Epidermal melanocyte (primary cell): ENCODE data around the gene PHRF1.
A peak's percentile ranks its signal among the peaks of the same experiment; 100 is the strongest.

Experiments used
- DNase-seq: peaks from one replicate; pipeline ENCODE4 v3.0.0; 2011; ENCODE audit warnings: low spot score; ENCODE audit not compliant: insufficient read length

The PHRF1 gene, protein sequence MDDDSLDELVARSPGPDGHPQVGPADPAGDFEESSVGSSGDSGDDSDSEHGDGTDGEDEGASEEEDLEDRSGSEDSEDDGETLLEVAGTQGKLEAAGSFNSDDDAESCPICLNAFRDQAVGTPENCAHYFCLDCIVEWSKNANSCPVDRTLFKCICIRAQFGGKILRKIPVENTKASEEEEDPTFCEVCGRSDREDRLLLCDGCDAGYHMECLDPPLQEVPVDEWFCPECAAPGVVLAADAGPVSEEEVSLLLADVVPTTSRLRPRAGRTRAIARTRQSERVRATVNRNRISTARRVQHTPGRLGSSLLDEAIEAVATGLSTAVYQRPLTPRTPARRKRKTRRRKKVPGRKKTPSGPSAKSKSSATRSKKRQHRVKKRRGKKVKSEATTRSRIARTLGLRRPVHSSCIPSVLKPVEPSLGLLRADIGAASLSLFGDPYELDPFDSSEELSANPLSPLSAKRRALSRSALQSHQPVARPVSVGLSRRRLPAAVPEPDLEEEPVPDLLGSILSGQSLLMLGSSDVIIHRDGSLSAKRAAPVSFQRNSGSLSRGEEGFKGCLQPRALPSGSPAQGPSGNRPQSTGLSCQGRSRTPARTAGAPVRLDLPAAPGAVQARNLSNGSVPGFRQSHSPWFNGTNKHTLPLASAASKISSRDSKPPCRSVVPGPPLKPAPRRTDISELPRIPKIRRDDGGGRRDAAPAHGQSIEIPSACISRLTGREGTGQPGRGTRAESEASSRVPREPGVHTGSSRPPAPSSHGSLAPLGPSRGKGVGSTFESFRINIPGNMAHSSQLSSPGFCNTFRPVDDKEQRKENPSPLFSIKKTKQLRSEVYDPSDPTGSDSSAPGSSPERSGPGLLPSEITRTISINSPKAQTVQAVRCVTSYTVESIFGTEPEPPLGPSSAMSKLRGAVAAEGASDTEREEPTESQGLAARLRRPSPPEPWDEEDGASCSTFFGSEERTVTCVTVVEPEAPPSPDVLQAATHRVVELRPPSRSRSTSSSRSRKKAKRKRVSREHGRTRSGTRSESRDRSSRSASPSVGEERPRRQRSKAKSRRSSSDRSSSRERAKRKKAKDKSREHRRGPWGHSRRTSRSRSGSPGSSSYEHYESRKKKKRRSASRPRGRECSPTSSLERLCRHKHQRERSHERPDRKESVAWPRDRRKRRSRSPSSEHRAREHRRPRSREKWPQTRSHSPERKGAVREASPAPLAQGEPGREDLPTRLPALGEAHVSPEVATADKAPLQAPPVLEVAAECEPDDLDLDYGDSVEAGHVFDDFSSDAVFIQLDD (N-terminal part only)

DNA sequence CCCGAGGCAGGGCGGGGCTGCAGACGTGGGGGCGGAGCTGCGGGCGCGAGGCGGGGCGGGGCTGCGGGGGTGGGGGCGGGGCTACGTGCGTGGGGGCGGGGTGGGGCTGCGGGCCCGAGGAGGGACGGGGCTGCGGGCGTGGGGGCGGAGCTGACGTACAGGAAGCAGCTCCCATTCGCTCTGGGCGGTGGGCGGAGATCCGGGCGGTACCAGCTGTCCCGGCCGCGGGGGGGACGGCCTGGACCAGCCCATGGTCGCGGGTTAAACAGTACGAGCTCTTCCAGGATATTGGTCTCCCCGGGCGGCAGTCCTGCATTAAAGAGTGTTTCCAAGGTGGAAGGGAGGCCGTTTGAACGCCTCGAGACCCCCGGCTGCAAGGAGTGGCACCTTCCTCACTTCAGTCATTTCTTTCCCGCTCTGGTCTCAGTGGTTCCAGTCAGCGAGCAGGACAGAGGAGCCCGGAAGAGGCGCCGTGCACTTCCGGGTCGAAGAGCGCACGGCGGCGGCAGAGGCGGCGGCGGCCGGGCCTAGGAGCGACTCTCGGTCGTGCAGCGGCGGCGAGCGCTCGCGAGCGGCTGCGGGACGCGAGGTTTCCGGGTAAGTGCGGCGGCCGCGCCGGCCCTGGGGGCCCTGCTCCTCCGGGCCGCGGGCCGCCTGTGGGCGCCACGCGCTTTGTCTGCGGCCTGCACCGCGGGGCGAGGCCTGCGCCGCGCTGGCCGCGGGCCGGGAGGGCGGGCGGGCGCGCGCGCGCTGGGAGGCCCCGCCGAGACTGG lies at the start of gene PHRF1:
Gene PHRF1, plus strand, starts transcription at position 475 of the 773 bp plus-strand sequence. CDS start 5,043 bp downstream, outside the sequence.
- peak; percentile 100 for DNase-seq

DNA sequence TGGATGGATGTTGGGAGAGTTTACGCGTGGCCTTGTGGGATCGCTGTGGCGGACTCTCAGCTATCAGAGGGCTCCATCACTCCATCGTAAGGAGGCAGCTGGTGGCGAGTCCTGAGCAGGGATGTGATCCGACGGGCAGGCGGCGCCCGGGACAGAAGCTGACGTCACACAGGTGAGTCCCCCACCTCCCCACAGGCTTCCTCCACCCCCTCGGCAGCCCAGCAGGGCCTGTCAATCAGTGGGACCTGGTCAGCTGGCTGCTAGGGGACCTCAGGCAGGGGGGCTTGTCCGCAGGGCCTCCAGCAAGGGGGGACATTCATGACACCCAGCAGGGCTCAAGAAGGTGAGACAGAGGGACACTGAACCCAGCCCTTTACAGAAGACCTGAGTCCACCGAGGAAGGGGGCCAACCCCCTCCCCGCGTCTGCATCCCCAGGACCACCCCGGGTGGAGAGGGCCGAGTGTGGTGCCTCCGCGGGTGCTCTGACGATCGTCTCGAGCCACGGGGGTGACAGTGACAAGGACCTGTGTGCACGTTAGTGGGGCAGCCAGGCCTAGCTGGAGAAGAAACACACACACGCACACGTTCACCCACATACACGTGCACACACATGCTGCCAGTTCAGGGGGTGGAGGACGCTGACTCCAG lies 48.0 kb upstream of the PHRF1 start:
- peak; percentile 11 for DNase-seq

DNA sequence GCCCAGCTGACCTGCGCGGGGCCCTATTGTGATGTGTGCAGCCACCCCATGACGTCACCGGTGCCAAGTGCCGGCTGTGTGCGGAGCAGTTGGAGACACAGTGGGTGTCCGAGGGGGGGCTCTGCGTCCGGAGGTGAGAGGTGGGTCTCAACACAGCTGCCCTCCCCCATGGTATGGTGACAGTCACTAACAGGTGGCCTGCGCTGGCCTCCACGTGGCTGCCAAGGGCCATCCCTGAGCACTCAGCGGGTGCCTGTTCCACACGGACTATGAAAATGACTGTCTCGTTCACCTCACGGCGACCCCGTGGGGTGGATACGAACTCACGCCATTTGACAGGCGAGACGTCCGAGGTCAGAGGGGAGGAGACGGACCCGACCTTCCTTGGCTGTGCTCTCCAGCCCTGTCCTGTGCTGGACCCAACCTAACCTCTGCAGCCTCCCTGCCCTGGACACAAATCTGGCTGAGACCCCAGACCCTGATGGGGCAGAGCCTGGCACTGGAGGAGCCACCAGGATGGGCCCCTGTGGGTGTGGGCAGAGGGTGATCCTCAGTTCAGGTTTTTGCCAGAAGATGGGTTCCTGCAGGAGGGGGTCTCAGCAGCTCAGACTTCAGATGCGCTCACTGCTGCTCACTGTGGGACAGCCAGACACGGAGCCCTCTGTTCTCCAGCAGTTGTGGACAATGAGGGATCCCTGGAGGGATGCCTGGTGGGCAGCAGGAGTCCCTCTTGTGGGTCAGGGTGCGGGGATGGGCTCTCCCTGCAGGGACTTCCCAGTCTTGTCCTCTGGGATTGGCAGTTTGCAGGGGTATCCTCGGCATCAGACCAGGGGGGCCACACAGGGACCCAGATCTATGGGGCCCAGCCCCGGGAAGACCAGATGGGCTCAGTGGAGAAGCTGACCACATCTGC lies 47.2 kb upstream of the PHRF1 start:
- DNase-seq = peak; percentile 16

DNA sequence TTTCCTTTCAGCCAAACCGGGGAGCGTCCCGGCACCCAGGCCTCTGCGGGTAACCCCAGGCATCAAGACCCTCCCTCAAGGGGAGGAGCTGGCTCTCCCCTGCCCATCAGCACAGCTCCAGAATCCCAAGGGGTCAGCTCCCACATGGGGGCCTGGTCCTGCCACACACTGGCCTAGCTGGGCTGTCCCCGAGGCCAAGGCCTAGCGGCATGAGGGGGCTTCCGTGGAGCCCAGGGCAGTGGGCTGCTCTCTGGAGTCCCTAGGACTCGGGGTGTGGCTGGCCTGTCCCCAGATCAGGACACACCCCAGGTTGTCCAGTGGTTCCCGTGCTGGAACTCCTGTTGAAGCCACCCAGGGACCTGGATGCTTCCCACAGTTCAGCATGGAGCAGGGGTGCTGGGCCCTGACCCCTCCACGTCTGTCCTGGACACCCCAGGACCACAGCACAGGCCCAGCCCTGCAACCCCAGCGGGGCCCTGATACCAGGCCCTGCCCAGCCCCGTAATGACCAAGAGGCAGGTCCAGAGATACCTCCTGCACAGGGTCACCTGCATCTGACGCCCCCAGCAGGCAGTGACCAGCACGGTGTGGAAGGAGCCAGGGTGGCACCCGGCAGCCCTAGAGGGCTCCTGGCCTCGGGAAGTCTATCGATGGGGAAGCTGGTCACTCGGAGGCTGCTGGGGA lies 46.4 kb upstream of the PHRF1 start:
- DNase-seq = peak; percentile 9

DNA sequence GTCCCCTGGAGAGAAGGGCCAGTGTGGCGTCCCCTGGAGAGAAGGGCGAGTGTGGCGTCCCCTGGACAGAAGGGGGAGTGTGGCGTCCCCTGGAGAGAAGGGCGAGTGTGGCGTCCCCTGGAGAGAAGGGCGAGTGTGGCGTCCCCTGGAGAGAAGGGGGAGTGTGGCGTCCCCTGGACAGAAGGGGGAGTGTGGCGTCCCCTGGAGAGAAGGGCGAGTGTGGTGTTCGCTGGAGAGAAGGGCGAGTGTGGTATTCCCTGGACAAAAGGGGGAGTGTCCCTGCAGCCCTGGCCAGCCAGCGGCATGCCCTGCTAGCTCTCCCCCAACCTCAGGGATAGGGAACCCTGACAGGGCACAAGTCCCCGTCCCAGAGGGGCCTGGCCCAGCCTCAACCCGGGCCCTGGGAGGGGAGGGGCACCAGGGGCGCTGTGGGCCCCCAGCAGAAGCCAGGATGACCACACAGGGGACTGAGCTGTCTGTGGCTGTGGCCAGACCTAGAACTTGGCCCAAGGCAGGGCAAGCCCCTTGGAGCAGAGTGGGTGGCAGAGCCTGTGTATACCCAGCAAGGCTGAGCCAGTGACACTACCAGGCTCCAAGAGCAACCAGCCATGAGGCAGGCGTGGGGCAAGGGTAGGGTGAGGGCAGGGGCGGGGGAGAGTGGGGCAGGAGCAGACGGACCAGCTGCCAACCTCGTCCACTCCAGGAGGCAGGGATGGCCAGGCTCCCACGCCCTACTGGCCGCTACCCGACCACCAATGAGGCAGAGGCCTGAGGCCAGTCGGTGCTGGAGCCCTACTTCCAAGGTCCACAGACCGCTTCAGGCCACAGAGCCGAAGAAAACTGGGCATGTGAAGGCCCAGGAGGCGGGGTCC lies 45.1 kb upstream of the PHRF1 start:
- DNase-seq = peak; percentile 8

DNA sequence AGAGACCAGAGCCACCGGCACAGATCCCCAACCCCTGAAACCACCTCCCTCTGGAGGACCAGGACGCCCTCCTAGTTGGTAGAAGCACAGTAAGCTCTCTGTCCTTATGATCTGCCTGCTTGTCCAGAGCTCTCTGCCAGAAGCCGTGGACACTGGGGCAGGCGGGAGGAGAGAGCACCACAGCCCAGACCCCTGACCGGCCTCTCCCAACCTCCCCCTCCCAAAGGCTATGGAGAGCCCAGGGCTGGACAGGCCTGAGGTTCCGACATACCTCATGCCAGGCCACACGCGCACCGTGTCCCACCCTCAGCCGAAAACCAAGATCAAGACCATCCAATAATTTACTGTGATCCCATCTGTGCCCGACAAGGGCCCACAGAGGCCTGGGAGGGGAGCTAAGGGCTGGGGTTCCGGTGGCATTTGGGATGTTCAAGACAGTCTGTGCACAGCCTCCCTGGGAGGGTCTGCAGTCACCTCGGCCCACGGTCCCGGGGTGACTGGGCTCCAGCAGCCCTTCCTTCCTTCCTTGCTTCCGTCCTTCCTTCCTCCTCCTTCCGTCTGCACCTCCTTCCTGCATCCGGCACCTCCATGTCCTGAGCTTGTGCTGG lies 44.2 kb upstream of the PHRF1 start:
- DNase-seq = peak; percentile 3

DNA sequence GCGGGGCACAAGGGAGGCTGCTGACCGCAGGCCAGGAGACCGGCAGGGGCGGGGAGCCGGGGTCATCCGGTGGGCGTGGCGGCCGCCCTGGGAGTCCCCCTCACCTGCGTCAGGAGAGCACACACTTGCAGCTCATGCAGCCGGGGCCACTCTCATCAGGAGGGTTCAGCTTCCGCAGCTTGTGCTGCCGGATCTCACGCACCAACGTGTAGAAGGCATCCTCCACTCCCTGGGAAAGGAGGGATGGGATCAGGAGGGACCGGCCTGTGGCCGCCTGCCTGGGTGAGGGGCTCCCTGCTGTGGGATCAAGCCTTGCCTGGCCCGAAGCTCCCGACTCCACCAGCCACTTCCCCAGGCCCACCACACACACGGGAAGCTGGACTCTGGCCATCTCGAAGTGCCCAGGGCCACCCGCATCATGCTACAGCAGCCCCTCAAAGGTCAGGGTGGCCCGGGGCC lies 43.7 kb upstream of the PHRF1 start:
- DNase-seq = no peak

DNA sequence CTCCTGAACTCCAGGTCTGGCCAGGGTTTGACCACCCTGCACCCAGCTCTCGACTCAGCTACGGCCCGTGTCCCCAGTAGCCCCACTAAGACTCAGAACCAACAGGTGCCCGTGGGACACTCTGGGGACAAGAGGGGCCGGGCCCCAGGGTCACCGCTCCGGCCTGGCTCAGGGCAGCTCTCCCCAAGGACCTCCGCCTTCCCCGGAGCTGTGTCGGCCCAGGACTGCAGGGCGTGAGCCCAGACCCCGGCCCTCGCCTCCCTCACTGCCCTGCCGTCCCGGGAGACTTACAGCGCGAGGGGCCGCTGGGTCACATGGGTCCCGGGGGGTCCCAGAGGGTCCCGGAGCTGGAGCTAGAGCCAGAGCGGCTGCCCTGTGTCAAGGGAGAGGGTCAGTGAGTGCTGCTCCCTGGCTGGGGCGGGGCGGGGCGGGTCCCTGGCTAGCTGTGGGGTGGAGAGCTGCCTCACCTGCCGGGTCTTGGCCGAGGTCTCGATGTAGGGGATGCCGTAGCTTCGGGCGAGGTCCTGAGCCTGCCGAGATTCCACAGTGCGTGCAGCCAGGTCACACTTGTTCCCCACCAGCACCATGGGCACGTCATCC lies 43.2 kb upstream of the PHRF1 start:
- DNase-seq = no peak

DNA sequence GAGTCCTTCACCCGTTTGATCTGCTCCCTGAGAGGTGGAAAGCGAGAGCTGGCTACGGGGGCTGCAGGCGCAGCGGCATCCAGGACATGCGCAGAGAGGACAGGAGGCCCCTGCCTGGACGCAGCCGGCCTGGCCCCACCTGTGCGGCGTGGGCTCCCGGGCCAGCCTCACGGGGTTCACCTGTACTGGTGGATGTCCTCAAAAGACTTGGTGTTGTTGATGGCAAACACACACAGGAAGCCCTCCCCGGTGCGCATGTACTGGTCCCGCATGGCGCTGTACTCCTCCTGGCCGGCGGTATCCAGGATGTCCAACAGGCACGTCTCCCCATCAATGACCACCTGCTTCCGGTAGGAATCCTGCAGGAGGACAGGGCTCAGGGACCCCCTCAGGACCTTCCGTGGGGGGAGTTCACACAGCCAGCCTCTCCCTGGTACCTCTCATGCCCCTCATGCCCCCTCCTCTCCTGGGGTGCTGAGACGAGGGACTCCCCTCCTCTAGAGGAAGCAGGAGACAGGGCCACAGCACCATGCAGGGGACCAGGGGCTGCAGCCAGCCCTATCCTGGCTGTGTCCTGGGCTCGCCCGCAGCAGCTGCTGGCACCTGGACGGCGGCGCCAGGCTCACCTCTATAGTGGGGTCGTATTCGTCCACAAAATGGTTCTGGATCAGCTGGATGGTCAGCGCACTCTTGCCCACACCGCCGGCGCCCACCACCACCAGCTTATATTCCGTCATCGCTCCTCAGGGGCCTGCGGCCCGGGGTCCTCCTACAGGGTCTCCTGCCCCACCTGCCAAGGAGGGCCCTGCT lies 42.5 kb upstream of the PHRF1 start:
- DNase-seq = no peak

DNA sequence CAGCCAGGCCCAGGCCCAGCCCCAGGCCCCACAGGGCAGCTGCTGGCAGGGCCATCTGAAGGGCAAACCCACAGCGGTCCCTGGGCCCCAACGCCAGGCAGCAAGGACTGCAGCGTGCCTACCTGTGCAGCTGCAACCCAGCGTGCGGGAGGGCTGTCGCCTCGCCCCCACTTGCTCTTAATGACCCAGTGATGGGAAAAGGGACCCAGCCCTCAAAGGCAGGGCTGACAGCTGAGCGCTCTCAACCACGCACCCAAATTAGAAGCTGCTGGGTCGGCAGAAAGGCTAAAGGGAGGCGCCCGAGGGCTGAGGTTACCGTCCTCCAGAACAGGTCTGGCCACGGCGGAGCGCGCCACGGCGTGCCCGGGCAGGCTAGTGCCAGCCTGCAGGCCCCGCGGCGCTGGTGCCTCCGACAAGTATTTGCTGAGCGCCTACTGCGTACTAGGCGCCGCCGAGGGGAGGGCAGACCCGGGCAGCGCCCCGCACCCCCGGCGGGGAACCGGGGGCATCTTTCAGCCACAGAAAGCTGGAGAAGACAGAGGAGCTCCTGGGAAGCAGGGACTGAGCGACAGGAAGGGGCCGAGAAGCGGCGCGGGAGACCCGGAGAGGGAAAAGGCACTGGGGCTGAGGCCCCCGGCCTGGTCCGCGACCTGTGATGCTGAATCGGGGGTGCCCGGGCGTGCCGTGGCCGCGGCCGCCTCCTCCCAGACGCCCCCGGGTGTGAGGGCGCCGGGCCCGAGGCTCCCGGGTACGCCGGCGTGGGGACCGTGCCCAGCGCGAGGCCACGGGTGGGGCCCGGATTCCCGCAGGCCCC lies 41.7 kb upstream of the PHRF1 start:
- DNase-seq = no peak

DNA sequence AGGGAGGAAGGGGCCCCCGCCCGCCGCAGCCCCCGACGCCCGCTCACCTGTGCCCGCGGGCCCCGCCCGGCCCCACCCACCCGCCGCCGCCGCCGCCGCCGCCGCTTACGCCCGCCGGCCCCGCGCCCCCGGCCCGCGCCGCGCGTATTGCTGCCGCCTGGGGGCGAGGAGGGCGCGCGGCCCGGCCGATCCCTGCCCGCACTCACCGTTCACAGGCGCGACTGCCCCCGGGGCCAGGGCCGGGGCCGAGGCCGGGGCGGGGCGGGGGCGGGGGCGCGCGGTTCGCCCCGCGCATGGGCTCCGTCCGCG lies 41.1 kb upstream of the PHRF1 start:
- no peak for DNase-seq

DNA sequence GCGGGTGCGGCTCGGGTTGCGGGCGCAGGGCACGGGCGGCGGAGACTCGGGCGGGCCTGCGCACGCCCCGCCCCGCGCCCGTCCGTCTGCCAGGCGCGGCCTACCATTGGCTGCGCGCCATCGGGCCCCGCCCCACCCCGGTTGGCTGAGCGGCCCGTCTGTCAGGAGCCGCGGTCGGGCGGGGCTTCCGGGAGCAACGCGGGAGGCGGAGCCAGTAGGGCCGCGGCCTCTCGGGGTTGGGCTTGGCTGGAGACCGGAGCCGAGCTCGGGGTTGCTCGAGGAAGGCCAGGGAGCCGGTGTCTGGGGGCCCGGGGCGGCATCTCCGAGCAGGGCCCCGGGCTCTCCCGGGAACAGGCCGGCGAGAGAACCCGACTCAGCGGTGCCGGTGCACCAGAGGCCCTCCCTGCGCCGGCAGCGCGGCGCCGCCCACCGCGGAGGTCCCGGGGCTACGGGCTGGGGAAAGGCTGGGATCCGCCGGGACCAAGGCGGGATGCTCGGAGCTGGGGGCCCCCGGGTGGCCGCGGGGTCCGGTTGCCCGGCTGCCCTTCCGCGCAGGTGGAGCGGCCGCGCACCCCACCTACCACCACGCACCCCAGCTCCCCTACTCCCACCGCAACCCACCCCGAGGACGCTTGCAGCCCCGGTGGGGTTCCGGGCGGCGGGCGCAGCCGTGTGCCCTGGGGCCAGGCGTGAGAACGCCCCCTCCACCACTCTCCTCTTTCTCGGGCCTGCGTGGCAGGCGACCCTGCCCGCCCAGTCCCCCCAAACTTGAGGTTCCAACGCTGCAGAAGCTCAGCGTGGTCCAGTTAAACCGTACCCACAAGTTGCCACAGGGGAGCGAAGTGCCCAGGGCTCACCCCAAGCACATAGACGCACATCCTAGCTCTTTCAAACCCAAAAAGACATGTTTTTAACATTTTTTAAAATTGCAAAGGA lies 40.5 kb upstream of the PHRF1 start, which contains the start of gene HRAS:
Gene HRAS, minus strand, starts transcription at position 58 of the 936 bp plus-strand sequence.
- DNase-seq = peak; percentile 100

DNA sequence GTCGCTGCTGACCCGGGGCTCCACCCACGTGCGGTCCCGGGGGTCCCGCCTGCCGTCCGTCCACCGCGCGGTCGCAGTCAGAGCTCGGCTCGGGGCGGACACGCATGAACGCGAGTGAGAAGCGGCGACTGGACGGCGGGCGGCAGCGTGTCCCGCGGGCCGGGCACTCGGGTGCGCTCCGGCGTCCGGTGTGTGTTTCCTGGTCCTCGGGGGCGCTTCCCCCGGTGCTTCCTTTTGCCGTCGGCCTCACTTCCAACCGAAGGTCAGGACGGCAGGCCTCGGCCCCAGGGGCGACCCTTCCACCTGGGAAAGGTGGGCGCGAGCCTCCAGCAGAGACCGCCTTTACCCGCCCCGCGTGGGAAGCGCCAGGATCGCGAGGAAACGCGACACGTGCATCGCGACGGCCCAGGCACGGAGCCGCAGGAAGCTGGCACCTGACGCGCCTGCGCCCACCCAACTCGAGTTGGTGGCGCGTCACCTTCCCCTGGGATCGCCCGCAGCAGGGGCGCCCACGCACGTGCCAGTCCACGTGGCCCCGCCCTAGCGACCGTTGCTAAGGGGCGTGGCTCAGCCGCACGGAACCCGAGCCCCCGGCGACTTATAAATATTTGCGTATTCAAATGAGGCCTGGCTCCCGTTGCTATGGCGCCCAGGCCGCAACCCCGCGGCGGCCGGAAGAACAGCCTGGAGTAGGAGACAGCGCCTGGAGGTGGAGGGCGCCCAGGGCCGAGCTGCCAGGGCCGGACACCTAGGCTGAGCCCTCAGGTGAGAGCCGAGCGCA lies 39.2 kb upstream of the PHRF1 start, which contains the start of gene LRRC56:
Gene LRRC56, plus strand, starts transcription at position 687 of the 781 bp plus-strand sequence. CDS start 3,158 bp downstream, outside the sequence.
- peak; percentile 96 for DNase-seq
